Keratinocyte (primary cell): ENCODE data around the gene FUT4. TPM values are rescaled to one million over a fixed set of nuclear protein-coding genes. Genes with fewer than 3 reads are reported as not detected.

Experiments
- DNase-seq: peaks from one replicate; pipeline ENCODE4 v3.0.0-alpha.2; 2011; ENCODE audit warnings: low read depth, missing footprints, low spot score
- FAIRE-seq: peaks from 2 replicates; lab custom pipeline; 2011; peaks lifted over from hg19 to GRCh38; lab: Jason Lieb, UNC
- H2AFZ ChIP-seq: 2 replicates; pipeline ENCODE4 v1.6.0; 2012; ENCODE audit warnings: low read length, control low read depth, inconsistent platforms; ENCODE audit not compliant: control insufficient read depth
- H3K27ac ChIP-seq: 2 replicates; pipeline ENCODE4 v1.5.1; 2011; ENCODE audit warnings: low read length; ENCODE audit not compliant: control insufficient read depth, insufficient read depth
- H3K27me3 ChIP-seq: 3 replicates; pipeline ENCODE4 v1.6.0; 2011; ENCODE audit warnings: low read length; ENCODE audit not compliant: control insufficient read depth, insufficient read depth; ENCODE audit errors: extremely low read depth
- H3K36me3 ChIP-seq, 2 experiments: 2 replicates in 1 of 2; 3 replicates in 1 of 2; pipeline ENCODE4 v1.5.1; 2011; ENCODE audit warnings: low read length in 2 of 2, mild to moderate bottlenecking in 1 of 2; ENCODE audit not compliant: control insufficient read depth in 2 of 2, insufficient read depth in 2 of 2; ENCODE audit errors: extremely low read depth in 1 of 2
- H3K4me1 ChIP-seq: 3 replicates; pipeline ENCODE4 v1.5.1; 2011; ENCODE audit warnings: low read length; ENCODE audit not compliant: control insufficient read depth, insufficient read depth; ENCODE audit errors: extremely low read depth
- H3K4me2 ChIP-seq: 3 replicates; pipeline ENCODE4 v1.6.0; 2011; ENCODE audit warnings: low read depth, low read length; ENCODE audit not compliant: control insufficient read depth, insufficient read depth; ENCODE audit errors: extremely low read depth
- H3K4me3 ChIP-seq, 3 experiments: fragments of 200-600 bp in 1 of 3; sonication (generic) in 1 of 3; 2 replicates in 2 of 3; 3 replicates in 1 of 3; pipeline ENCODE4 v1.5.1; 2011 to 2016; ENCODE audit warnings: low read length in 3 of 3, mild to moderate bottlenecking in 3 of 3, control low read depth in 2 of 3, inconsistent platforms in 1 of 3, low read depth in 1 of 3, mixed read lengths in 1 of 3, mixed run types in 1 of 3, moderate library complexity in 1 of 3; ENCODE audit not compliant: control insufficient read depth in 2 of 3, insufficient read depth in 2 of 3; ENCODE audit errors: extremely low read depth in 1 of 3
- H3K79me2 ChIP-seq: 2 replicates; pipeline ENCODE4 v1.6.0; 2012; ENCODE audit warnings: low read length; ENCODE audit not compliant: control insufficient read depth, insufficient read depth
- H3K9ac ChIP-seq: 3 replicates; pipeline ENCODE4 v1.6.0; 2011; ENCODE audit warnings: low read length; ENCODE audit not compliant: control insufficient read depth, insufficient read depth; ENCODE audit errors: extremely low read depth
- H3K9me1 ChIP-seq: 3 replicates; pipeline ENCODE4 v1.6.0; 2011; ENCODE audit warnings: low read length; ENCODE audit not compliant: control insufficient read depth, insufficient read depth; ENCODE audit errors: extremely low read depth
- H3K9me3 ChIP-seq: 2 replicates; pipeline ENCODE4 v1.5.1; 2012; ENCODE audit warnings: low read depth, low read length; ENCODE audit not compliant: control insufficient read depth
- H4K20me1 ChIP-seq: 3 replicates; pipeline ENCODE4 v1.6.0; 2011; ENCODE audit warnings: low read length; ENCODE audit not compliant: control insufficient read depth, insufficient read depth; ENCODE audit errors: extremely low read depth
- EZH2 ChIP-seq: IDR thresholded peaks from one replicate; pipeline ENCODE4 v1.6.1; 2012; ENCODE audit warnings: inconsistent platforms, mild to moderate bottlenecking, low read length, moderate library complexity
- dilution Hi-C: fragments of 300-500 bp; cut with MboI; formaldehyde crosslinking; loops from one replicate; pipeline ENCODE4 v1.7.0; 2020; ENCODE audit warnings: low sequenced_read_pairs; ENCODE audit not compliant: extremely low pct_ligation_motif_present
- polyA plus RNA-seq, 5 experiments: library from polyadenylated mRNA; depleted of rRNA in 3 of 5; stranded (reverse) in 3 of 5; stranded (forward) in 1 of 5; unstranded in 1 of 5; fragments of >200 nt; gene quantifications; 1 replicate in 1 of 5; 2 replicates in 3 of 5; 3 replicates in 1 of 5; pipeline versions ENCODE4 v1.2.1 to v1.2.3, GENCODE V29; 2011 to 2012; ENCODE audit warnings: missing spikeins in 2 of 5, low read depth in 1 of 5, low replicate concordance in 1 of 5
- TF ChIP-seq, protein P1 (sequence below), 3 experiments: IDR thresholded peaks in 1 of 3; conservative IDR thresholded peaks in 1 of 3; optimal IDR thresholded peaks in 1 of 3; 2 replicates in 2 of 3; 3 replicates in 1 of 3; pipeline versions ENCODE3 to v1.5.1; 2011; ENCODE audit warnings: low read length in 3 of 3, mild to moderate bottlenecking in 3 of 3, moderate library complexity in 2 of 3, control low read depth in 1 of 3, inconsistent platforms in 1 of 3; ENCODE audit not compliant: insufficient read depth in 2 of 3; ENCODE audit errors: extremely low read depth in 1 of 3

The FUT4 gene
- polyA plus RNA-seq, 1 donor (not counting 4 experiments of a cell fraction or from before 2014, with no cell fraction given), result 0.39 TPM

DNA sequence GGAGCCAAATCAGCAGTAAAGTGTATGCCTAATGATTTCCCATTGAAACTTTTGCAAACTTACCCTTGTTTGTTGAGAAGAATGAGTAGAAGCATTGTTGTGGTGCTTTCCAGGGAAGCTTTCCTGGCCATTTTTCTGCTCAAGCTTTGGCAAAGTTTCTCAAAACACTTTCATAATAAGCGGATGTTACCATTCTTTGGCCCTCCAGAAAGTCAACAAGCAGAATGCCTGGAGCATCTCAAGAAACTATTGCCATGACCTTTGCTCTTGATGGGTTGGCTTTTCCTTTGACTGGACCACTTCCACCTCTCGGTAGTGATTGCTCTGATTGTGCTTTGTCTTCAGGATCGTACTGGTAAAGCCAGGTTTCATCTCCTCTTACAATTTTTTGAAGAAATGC, 34.1 kb downstream of the FUT4 start:
- TF ChIP-seq, protein P1, sequence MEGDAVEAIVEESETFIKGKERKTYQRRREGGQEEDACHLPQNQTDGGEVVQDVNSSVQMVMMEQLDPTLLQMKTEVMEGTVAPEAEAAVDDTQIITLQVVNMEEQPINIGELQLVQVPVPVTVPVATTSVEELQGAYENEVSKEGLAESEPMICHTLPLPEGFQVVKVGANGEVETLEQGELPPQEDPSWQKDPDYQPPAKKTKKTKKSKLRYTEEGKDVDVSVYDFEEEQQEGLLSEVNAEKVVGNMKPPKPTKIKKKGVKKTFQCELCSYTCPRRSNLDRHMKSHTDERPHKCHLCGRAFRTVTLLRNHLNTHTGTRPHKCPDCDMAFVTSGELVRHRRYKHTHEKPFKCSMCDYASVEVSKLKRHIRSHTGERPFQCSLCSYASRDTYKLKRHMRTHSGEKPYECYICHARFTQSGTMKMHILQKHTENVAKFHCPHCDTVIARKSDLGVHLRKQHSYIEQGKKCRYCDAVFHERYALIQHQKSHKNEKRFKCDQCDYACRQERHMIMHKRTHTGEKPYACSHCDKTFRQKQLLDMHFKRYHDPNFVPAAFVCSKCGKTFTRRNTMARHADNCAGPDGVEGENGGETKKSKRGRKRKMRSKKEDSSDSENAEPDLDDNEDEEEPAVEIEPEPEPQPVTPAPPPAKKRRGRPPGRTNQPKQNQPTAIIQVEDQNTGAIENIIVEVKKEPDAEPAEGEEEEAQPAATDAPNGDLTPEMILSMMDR (optimal IDR thresholded peaks at IDR 0.05 in 1 of 3, IDR thresholded peaks at IDR 0.05 in 1 of 3, conservative IDR thresholded peaks at IDR 0.05 in 1 of 3; ENCODE audit: extremely low read depth in 1 of 3, insufficient read depth in 2 of 3, low read length in 3 of 3), result no peak
- no peak for TF ChIP-seq EZH2
- Histone ChIP-seq H3K9me1 (no peaks in the 10 kb centered on the region), H3K79me2 (no peaks in the 10 kb centered on the region), H3K27ac (no peak overlapping the region), H4K20me1 (no peaks in the 10 kb centered on the region), H3K36me3 (no peaks in the 10 kb centered on the region), H2AFZ (no peak overlapping the region), H3K27me3 (peaks cover 6% of the 10 kb centered on the region), H3K4me1 (no peaks in the 10 kb centered on the region), H3K4me2 (no peak overlapping the region), H3K4me3 (no peak overlapping the region), H3K9ac (no peak overlapping the region), H3K9me3 (no peaks in the 10 kb centered on the region)
- no peak for FAIRE-seq
- dilution Hi-C loops, result no loop called here
- DNase-seq, result no peak

DNA sequence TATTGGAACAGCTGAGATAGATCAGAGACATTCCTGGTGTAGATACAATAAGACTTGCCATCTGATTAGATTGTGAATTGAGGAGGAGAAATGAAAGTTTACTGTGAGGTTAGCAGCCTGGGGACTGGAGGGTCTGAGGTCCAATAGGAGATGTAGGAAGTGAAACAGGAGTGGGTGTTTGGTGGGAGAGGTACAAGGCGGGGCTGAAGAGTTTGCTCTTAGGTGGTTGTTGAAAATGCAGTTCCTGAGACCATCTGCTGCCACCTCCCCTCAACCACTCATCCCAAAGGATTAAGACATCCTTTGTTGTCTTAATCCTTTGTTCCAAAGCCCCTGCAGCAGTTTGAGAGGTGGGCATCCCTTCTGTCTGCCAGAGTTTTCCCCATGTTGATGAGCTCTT, 38.2 kb downstream of the FUT4 start:
- TF ChIP-seq, protein P1 (optimal IDR thresholded peaks at IDR 0.05 in 1 of 3, IDR thresholded peaks at IDR 0.05 in 1 of 3, conservative IDR thresholded peaks at IDR 0.05 in 1 of 3; ENCODE audit: extremely low read depth in 1 of 3, insufficient read depth in 2 of 3, low read length in 3 of 3), result no peak
- TF ChIP-seq EZH2, result no peak
- no peak overlapping the region for H2AFZ ChIP-seq
- no peaks in the 10 kb centered on the region for H3K9me3 ChIP-seq
- no peak overlapping the region for H3K9ac ChIP-seq
- dilution Hi-C loops, result no loop called here
- H3K79me2 ChIP-seq, result no peaks in the 10 kb centered on the region
- H3K4me1 ChIP-seq, result no peaks in the 10 kb centered on the region
- H3K9me1 ChIP-seq, result no peaks in the 10 kb centered on the region
- H3K4me3 ChIP-seq, result no peak overlapping the region
- no peak for FAIRE-seq
- no peak overlapping the region for H3K4me2 ChIP-seq
- H3K27ac ChIP-seq, result no peak overlapping the region
- DNase-seq, result no peak
- no peaks in the 10 kb centered on the region for H4K20me1 ChIP-seq
- H3K36me3 ChIP-seq, result no peaks in the 10 kb centered on the region
- H3K27me3 ChIP-seq, result peaks cover 8% of the 10 kb centered on the region
